Coronary artery (tissue), 2 donors: Measurements from ENCODE around the gene SPECC1L.
"Not testable (repeated sequence)": the region's sequence is repeated elsewhere in the genome, so short reads cannot be mapped to it uniquely, and the experiment has no call there.

Experiments
- DNase-seq: peaks from one replicate; pipeline ENCODE4 v3.0.0-alpha.2; 2017; ENCODE audit warnings: low spot score
- H3K27ac ChIP-seq, 2 donors: fragments of 200-600 bp; sonication (generic); one replicate each; pipeline ENCODE4 v1.5.1; 2016 to 2019
- H3K4me3 ChIP-seq: fragments of 200-600 bp; sonication (generic); 2 replicates; pipeline ENCODE4 v1.5.1; 2016; ENCODE audit warnings: mild to moderate bottlenecking, moderate library complexity
- TF ChIP-seq, protein P1 (sequence below): fragments of 200-600 bp; sonication (generic); IDR thresholded peaks from one replicate; pipeline ENCODE4 v1.5.1; 2019; ENCODE audit warnings: antibody characterized with exemption

The SPECC1L gene

GRCh38 chr22:24240381-24240780 is 30.2 kb upstream of the SPECC1L start:
- Histone ChIP-seq H3K27ac (no peak overlapping the region), H3K4me3 (no peak overlapping the region)
- TF ChIP-seq, protein P1, sequence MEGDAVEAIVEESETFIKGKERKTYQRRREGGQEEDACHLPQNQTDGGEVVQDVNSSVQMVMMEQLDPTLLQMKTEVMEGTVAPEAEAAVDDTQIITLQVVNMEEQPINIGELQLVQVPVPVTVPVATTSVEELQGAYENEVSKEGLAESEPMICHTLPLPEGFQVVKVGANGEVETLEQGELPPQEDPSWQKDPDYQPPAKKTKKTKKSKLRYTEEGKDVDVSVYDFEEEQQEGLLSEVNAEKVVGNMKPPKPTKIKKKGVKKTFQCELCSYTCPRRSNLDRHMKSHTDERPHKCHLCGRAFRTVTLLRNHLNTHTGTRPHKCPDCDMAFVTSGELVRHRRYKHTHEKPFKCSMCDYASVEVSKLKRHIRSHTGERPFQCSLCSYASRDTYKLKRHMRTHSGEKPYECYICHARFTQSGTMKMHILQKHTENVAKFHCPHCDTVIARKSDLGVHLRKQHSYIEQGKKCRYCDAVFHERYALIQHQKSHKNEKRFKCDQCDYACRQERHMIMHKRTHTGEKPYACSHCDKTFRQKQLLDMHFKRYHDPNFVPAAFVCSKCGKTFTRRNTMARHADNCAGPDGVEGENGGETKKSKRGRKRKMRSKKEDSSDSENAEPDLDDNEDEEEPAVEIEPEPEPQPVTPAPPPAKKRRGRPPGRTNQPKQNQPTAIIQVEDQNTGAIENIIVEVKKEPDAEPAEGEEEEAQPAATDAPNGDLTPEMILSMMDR, result no peak
- no peak for DNase-seq

DNA sequence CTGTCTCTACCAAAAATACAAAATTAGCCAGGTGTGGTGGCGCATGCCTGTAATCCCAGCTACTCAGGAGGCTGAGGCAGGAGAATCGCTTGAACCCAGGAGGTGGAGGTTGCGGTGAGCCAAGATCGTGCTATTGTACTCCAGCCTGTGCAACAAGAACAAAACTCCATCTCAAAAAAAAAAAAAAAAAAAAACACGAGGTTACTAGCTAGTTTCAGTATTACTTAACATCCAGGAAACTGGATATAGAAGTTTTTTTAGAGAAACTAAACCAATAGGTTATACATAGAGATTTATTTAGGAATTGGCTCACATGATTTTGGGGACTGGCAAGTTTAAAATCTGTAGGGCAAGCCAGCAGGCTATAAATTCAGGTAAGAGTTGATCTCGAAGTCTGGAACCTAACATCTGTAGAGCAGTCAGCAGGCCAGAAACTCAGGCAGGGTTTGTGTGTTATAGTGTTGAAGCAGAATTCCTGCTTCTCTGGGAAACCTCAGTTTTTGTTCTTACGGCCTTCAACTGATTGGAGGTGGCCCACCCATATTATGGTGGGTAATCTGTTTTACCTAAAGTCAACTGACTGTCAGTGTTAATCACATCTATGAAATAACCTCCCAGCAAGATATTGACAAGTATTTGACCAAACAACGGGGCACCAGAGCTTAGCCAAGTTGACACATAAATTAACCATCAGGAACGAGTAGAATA is 29.5 kb upstream of the SPECC1L start:
- H3K27ac ChIP-seq, result peak overlapping the region in 1 of 2 donors; percentile 47
- not testable (repeated sequence) for H3K4me3 ChIP-seq, DNase-seq

DNA sequence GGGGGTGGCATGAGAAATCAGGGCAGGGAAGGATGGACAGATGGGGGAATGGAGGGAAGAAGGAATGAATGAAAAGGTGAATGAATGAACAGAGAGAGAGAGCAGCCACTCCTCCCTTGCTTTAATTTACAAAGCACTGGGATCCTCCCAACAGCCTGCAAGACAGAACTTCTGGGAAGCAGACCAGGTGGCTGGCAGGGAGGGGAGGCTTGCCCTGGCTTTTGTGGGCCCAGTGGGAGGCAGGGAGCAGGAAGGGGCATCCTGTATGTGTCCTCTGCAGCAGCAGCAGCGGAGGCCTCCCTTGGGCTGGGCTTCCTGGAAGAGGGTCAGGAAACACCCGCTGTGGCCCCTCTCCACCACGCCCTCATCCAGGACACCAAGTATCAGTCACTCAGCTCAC is 27.2 kb upstream of the SPECC1L start:
- not testable (repeated sequence) for DNase-seq
- peak overlapping the region; percentile 76 for H3K4me3 ChIP-seq
- H3K27ac ChIP-seq, result peak overlapping the region in 1 of 2 donors; percentile 92

DNA sequence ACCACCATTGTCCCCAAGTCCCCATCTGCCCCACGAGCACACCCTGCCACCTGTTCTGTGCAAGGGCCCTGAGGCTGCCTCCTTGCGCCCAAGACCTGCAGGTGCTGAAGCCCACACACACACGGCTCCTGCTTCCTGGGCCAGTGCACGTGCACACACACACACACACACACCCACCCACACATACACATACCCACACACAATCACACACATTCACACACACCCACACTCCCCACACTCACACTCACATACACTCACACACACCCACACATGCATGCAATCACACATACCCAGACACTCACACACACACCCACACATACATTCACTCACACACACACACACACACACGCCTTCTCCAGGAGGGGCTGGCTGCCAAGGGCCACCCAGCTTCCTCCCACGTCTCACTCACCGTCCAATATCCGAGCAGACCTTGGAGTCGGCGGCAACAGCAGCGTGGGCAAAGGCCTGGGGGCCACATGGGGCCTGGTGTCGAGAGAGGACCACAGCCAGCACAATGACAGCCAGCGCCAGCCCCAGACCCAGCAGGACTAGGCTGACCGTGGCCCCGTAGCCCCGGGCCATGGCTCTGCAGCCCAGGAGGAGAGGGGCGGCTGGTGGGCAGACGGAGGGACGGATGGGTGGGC is 26.4 kb upstream of the SPECC1L start:
- Histone ChIP-seq H3K4me3 (peak overlapping the region; percentile 76), H3K27ac (peak overlapping the region; percentile 86 to 92)
- DNase-seq, result no peak
- TF ChIP-seq, protein P1, result no peak

DNA sequence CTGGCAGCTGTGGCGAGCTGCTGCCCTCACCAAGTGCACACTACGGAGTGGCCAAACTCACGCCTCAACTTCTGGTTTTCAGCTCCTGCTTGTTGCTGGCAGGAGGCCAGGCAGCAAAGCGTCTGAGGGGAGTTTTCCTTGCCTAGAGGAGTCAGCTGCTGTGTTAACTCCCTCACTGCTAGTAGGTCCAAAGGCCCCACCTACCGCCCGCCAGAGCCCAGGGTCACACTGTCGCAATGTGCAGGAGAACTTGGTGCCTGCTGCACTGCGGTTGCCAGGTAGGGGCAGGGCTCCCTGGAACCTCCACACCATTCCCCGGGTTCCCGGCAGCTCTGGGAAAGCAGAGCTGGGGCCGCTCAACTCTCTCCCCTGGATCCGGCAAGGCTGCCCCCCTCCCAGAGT is 25.6 kb upstream of the SPECC1L start, which contains the start of gene GGT5:
GGT5 (minus strand) TSS at position 53 of the 402 bp plus-strand sequence. CDS start 357 bp downstream, outside the sequence.
- H3K4me3 ChIP-seq, result peak within 1 kb of the TSS; percentile 76
- not testable (repeated sequence) for DNase-seq
- H3K27ac ChIP-seq, result peak within 1 kb of the TSS; percentile 86 to 92

DNA sequence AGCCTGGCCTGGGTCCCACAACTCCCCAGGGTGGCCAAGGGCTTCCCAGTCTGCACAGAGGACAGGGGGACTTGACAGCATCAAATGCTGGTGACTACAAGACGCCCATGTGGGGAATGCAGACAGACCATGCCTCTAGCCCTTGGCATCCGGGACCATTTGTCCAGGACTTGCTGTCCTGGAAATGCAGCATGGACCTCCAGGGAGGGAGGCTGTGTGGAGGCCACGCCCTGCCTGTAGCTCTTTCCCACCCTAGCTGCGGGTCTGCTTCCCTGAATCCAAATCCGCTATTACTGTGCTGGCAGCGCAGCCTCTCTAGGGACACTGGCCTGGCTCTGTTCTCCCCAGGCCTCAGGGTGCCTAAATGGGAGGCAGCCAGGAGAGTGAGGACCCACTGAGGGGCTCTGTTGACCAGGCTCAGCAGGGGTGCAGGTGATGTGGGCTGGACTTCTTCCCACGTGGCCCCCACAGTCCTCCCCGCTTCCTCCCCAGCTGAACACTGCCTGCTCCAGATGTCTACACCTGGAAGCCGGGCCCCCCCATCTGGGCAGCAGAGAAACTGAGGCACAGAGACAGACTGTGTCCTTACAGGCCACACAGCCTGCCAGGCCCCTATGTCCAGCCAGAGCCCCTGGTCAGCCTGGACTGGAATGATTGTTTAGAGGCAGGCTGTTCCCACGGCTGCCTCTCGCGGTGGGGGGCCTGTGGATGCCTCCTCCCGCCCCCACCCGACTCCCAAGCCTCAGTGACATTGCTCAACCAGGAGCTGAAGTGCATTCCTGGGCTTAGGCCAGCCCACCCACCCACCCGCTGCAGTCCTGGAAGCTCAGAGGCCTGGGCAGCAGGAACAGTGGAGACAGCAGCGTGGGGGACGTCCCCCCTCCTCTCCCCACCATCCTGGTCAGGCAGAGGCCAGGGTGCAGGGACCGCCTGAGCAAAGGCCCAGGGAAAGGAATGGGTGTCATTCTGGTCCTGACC is 24.8 kb upstream of the SPECC1L start:
- peak; percentile 96 for DNase-seq
- Histone ChIP-seq H3K27ac (peak overlapping the region; percentile 86 to 92), H3K4me3 (peak overlapping the region; percentile 76)

- peak; percentile 85 for DNase-seq
- TF ChIP-seq, protein P1, result no peak
- peak overlapping the region; percentile 86 to 92 for H3K27ac ChIP-seq
- no peak overlapping the region for H3K4me3 ChIP-seq
Observed at GRCh38 chr22:24247011-24247507, 23.6 kb upstream of the SPECC1L start.

GRCh38 chr22:24247564-24248344 is 22.9 kb upstream of the SPECC1L start:
- Histone ChIP-seq H3K27ac (peak overlapping the region; percentile 86 to 92), H3K4me3 (no peak overlapping the region)
- TF ChIP-seq, protein P1, result peak; percentile 79
- DNase-seq, result peak; percentile 98

DNA sequence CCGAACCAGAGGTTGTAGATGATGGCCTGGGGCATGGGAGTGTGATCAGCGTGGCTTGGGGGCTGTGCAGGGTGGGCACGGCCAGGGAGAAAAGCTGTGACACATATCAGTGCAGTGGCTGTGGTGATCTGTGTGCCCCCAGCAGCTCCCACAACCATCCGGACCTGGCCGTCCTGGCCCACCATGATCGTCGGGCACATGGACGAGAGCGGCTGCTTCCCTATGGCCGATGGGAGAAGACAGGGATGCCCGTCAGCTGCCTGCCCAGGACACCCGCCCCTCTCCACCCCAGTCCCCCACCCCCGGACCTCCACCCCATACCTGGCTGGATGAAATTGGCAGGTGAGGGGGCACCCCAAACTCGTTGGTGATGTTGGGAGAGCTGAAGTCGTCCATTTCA is 22.0 kb upstream of the SPECC1L start:
- H3K4me3 ChIP-seq, DNase-seq, H3K27ac ChIP-seq: not testable (repeated sequence)

DNA sequence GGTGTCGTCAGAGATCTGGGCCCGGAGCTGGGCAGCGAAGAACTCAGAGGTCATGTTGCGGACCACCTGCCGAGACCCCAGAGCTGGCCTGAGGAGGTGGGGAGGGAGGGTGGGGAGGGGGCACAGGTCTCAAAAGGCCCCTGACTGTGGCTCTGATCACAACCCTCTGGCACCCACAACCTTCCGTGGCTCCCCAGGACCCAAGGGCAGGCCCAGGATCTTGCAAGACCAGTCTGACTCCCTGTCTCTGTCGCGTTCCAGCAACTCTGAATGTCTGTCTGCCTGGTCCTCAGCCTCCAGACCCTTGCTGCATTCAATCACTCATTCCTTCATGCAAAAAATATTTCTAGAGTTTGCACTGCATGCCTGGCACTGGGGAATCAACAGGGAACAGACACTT is 21.2 kb upstream of the SPECC1L start:
- not testable (repeated sequence) for H3K4me3 ChIP-seq, DNase-seq, H3K27ac ChIP-seq

GRCh38 chr22:24251286-24251685 is 19.3 kb upstream of the SPECC1L start:
- H3K4me3 ChIP-seq, DNase-seq: not testable (repeated sequence)

DNA sequence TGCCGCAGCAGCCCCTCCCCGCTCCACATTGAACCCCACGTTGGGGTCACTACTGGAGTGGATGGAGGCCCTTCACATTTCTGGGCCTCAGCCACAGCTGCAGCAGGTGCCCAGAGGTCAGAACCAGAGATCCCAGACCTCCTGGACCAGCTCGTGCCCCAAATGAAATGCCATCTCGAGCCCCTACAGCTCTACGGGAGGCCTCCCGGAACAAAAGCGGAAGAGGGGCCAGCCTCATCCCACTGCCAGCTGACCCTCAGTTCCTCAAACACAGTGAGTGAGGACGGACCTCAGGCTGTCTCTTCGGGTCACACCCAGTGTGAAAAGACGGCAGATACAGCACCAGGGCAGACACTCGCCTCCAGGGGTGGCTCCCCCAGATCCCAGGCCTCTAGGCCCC is 17.5 kb upstream of the SPECC1L start:
- DNase-seq, H3K27ac ChIP-seq: not testable (repeated sequence)

More at GRCh38 chr22:24251286-24251685, 19.3 kb upstream of the SPECC1L start:
- not testable (repeated sequence) for H3K27ac ChIP-seq

More for the DNA sequence above, 17.5 kb upstream of the SPECC1L start:
- not testable (repeated sequence) for H3K4me3 ChIP-seq
